C1 segment of cervical spinal cord (tissue), 14 donors: ENCODE measurements around the gene AHDC1.
"Not testable (repeated sequence)": the region's sequence is repeated elsewhere in the genome, so short reads cannot be mapped to it uniquely, and the experiment has no call there.

Source experiments
- DNase-seq, 14 donors: peaks; one replicate each; lab custom pipeline; 2025; lab: John Stamatoyannopoulos, UW

AHDC1 gene

DNA sequence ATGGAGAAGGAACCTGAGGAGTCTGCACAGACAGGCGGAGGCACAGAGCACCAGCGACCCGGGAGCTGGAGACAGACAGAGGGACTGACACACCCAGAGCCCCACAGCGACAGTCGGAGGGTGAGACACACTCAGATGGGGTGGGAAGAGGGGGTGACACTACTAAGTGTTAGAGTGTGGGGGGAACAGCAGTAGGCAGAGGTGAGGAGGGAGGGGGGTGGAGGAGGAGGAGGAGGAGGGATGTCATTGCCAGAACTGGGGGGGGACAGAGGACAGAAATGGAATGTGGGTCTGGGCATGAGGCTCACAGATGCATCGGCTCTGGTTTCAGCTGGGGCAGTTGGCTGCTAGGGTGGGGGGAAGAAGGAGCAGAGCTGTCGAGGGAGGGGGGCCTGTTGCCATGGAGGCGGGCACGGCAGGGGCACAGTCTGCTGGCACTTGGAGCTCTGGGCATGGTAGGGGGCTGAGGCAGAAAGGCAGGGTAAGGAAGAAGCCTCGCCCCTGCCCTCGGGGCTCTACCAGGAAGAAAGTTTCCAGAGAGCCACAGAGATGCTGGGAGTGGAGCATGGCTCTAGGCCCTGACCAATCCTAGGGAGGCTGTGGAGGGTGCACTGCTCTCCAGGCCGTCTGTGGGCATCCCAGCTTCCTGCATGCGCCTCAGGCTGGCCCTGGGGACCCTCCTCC is 37.3 kb downstream of the AHDC1 start:
- peak in 2 of 14 donors; percentile 4 to 46 for DNase-seq

DNA sequence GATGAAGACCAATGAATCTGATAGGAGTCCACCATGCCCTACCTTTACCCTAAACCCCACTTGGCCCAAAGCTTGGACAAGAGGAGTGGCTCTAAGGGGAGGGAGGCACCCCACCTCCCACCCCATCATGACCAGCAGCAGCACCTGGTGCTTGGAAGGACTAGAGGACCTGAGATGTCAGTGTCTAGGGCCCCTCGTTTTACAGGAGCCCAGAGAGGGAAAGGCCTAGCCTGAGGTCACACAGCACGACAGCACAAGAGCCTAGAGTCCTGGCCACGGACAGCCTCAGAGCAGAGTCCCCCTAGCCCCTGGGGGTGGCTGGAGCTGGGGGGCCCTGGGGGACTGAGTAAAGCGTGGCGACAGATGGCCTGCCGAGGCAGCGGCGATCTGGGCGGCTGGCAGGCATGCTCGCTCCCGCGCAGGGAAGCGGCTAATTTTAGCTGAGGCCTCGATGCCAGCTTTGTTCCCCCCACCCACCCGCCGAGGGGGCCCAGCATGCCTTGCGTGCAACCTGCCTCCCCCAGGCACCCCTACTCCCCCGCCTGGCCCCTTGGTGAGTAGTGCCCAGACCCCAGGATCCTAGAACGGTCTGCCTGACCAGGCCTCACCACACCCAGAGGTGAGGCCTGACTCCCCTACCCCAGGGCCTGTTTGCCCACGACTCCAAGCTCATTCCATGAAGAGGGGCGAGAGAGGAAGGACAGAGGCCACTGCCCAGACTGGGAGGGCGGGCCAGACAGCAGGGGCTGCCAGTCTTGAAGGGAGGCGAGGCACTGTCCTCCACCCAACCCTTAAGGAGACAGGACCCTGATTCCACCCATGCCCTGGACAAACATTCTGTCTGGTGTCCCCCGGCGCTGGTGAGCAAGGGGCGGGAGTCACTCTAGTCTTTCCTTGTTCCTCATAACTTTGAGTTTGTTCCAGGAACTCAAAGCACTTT is 39.0 kb downstream of the AHDC1 start:
- DNase-seq: peak in 5 of 14 donors; percentile 23 to 55 (median 47)

DNA sequence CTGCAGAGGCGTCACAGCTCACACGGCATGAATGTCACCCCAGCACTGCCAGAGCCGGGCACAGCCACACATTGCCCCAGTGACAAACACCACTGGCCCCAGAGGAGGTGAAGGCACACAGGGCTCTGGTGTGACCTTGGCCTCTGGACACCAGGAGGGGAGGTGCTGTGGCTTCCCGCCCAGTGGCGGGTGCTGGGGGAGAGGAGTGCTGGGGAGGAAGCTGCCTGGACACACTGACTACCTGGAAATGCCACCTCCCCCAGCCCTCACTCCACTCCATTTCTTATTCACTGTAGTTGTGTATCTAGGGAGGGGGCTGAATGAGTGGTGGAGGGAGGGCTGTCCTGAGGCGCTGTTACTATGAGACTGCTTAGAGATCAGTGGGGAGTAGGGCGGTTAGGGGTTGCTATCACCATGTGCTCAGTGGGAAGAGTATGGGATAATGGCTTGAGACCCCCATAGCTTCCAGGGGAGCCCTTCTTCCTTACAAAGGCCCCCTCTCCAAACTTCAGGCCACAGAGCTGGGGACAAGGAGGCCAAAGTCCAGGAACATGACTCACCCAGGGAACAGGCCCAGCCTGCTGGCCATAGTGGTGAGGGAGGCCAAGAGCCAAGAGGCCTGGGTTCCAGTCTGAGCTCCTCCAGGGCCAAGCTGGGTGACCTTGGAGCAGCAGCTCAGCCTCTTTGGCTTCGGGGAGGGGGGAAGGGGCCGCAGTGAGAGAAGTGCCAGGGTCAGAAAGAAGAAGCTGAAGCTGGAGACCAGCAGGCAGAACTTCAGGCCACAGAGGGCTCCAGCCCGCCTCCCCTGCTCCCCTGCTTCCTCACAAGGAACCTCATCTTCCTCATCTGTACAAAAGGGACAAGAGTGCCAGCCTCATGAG is 40.1 kb downstream of the AHDC1 start:
- peak in 8 of 14 donors; percentile 37 to 81 (median 47) for DNase-seq

DNA sequence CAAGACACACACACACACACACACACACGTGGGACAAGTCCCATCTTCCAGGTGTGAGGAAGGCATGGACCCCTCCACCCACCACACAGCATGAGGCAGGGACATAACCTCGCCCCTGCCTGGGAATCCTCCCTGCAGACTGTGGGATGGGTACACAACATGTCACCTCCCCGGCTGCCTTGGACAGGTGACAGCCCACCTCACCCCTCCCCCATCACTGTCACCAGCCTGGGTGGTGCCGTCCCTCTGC is 40.7 kb downstream of the AHDC1 start:
- no peak for DNase-seq

DNA sequence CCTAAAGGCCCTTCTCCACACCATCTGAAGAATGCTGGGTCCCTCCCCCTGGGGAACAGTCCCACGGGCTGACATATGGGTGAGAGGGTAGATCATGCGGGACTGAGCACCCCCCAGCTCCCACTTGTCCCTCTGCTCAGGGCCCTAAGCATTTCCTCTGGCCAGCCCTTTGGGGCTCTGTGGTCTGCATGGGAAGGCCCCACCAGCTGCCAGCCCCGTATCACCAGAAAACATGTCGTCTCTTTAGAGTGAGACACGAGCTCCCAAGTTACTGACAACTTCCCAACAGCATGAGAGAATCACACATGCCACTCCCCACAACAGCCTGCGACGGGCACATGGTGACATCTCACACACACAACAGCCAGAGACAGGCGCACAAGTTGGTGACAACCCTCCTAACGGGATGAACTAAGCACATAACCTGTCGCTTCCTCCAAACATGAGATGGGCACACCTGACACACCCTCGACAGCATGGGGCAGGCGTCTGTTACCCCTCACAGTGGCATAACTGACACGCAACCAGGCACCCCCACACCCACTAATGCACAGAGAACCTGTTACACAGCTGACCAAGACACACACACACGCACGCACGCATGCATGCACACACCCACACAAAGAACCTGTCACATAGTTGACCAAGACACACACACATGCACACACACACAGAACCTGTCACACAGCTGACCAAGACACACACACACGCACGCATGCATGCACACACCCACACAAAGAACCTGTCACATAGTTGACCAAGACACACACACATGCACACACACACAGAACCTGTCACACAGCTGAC is 41.2 kb downstream of the AHDC1 start:
- DNase-seq: no peak

DNA sequence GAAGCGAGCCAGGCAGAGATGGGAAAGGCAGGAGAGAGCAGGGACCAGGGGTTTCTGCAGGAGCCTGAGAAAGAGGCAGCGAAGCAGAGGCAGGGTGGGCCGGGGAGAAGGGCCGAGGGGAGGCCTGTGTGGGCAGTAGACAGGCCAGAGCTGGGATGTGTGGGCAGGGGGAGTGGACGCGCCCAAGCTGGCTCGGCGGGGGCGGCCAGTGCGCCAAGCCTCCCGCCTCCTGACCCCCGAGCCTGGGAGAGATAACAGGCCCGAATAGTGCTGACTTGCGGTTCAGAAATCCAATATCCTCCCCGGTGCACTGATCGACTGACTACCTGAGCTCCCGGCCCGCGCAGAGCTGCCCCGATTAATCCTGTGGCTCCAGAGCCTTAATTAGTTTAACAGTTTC is 41.9 kb downstream of the AHDC1 start:
- DNase-seq: no peak

DNA sequence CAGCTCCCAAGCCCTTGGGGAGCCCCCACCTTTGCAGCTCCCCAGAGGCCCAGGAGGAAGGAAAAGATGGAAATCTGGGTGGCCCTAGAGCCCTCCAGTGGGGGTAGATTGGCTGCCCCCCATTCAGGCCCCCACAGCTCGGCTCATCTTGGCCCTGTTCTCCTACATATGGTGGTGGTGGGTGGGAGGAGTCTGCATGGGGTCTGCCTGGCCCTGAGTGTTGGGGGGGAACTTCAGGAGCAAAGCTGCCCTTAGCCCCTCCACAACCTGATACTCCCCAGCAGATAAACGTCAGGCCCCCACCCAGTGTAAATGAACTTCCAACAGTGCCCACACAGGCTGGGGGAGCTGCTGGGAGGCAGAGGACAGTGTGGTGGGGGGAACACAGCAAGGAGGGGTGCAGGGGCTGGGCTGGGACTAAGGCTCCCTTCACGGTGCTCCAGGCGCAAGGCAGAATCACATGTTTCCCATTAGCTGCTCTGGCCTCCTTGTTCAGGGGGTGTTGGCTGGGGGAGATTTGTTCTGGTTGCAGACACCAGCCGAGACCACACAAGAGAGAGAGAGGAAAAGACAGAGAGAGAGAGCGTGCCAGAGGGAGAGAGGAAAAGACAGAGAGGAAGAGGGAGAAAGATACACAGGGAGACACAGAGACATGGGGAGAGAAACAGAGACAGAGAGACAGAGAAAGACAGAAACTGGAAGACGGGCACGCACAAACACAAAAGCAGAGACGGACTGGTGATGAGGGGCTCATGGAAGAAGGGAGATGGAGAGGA is 42.6 kb downstream of the AHDC1 start:
- DNase-seq: peak in 4 of 14 donors; percentile 18 to 64 (median 48)

DNA sequence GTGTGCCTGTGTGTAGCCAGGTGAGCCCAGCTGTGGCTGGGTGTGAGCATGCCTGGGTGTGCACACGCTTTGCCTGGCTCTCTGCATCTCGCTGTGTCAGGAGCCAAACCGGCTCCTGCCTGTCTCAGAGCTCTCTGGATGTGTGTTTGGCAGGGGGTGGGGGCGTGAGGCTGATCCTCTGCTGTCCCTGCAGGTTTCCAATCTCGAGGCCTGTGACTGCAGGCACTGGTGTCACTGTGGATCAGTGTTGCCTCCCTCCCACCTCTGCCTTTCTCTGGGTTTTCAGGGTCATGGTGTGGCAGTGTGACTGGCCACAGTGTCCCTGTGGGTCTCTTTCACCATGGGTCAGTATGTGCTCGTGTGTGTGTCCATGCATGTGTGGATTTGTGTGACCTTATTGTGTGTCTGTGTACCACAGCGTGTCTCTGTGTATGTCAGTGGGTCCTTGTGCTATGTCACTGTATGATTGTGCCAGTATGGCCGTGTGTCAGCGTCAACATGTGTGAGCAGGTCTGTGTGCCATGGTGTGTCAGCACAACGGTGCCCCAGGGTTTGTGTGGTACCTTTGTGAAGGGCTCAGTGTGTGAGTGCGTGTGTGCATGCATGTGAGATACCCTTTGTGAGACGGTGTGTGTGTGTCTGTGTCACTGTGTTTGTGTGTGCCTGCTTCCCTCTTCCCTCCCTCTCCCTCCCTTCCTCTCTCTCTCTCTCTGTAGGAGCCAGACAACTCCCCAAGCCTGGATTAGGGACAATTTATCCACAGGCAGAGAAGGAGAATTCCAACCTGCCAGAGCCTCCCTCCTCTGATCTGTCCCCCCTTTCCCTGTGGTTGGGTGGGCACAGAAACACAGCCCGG is 43.4 kb downstream of the AHDC1 start:
- peak in 1 of 14 donors; percentile 50 for DNase-seq

DNA sequence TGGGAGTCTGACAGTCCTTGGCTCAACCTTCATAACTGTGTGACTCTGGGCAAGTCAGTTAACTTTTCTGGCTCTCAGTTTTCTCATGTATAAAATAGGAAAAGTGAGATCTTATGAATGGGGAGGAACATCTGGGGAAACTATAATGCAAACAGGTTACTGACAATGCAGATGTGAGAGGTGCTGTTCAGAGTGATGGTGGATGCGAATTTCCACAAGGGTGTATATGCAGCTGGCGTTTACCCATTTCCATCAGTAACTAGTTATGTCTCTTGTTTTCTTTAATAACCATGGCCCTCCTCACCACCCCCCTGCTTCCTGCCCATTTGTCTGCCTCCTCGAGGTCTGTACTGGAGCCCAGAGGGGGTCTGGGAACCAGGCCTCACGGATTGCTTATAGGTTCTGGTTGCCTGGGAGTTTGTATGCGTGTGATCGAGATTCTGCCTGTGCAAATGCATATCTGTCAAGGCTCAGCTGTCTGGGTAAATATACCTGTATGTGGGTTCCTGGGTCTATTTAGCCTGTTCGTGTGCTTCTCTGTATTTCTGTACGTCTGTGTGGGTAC is 44.4 kb downstream of the AHDC1 start:
- no peak for DNase-seq

DNA sequence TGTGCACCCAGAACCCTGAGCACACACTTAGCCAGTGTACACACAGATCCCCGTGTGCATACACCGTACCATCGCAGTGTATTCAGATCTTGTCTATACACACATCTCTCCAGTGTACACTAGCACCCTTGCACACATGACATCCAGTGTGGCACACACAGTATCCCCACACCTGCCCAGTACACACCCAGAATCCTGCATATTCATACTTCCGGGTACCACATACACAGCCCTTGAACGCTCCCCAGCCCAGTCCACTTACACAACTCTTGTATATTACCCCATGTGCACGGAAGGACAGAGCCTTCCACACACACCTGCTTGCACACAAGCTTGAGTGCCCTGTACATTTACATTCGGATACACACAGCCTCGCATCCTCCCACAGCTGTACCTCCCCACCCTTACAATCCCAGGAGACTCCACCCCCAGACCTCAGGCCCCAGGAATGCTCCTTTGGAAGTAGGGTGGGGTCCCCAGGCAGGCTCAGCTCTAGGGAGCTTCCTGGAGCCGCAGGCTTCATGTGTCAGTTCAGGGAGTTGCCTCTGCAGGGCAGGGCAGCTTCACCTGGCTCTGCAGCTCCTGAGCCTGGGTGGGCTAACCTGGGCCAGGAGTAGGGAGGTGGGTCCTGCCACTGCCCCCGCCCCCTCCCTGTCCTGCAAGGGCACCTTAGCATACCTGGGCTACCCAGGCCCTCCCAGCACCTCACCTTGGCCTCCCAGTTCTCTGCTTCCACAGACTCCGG is 46.2 kb downstream of the AHDC1 start:
- DNase-seq: no peak

DNA sequence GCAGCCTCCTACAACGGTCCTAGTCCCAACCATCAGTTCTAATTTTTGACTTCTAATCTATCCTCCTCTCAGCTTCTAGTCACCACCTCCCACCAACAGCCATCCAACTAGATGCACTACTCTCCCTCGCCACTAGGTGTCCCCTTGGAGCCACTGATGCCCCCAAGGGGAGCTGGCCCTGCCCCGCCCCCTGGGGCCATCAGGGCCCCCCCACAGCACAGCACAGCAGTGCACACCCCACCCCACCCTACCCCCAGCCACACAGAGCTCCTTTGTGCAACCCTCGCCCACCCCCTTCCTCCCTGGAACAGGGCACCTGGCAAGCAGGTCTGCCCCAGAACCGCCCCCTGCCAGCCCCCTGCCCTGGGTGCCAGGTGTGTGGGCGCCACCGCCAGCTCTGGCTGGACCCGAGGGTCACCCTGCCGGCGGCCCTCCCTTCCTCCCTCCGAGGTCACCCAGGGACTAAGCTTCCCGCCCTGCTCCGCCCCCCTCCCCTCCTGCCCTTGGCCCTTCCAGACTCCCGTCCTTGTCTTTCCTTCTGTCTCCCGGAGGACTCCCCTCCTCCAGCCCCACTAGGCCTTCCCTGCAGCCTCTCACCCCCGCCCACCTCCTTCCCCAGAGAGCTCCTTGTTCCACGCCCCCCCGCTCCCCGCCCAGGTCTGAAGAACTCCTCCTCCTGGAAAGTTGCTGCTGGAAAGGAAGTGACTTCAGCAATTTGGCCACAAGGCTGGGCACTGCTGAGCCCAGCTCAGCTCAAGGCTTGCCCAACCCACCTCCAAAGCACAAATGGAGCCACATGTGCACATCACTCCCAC is 47.0 kb downstream of the AHDC1 start:
- peak in 12 of 14 donors; percentile 31 to 84 (median 62) for DNase-seq

DNA sequence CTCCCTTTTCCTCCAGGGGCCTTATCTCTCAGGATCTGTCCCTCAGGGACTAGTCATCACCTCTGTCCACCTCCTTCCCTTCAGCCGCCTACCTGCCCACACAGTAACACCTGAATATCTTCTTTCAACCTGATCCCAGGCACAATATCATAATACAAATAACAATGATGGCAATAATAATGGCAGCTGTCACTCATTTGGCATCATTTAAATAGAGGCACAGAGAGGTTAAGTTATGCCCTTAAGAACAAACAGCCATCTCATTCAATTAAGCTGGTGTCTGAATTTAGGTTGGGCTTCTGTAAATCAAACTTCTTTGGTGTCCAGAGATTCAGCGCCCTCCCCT is 47.5 kb downstream of the AHDC1 start:
- DNase-seq: no peak

DNA sequence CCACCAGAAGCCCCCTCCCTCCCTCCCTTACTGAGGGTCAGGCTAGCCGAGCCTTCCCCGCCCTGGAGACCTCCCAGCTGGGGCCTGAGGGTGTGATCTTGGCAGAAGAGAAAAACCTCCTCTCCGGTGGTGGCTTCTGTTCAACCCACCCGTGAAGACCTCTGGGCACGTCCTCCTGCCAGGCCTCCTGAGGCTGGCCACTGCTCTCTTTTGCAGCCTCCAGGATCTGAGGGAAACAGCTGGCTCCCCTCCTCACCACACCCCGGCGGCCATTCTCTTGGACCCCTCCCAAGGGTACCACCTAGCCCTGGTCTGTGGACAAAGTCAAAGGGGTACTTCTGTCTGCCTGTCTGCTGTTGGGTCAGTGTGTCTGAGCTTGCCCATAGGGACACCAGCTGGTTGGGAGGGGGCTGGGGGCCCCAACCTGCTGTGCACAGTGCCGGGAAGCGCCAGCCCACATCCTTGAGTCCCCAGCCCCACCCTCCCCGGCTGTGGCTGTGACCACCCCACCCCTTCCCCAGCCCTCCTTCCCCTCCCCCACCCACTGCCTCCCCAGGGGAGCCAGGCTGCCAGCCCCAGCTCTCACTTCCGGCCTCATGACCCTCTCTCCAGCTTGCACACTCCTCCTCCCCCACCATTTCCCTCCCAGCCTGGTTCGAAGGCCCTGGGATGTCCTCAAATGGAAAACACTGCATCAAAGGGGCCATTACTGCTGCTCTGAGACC is 48.1 kb downstream of the AHDC1 start:
- DNase-seq: peak in 1 of 14 donors; percentile 28

DNA sequence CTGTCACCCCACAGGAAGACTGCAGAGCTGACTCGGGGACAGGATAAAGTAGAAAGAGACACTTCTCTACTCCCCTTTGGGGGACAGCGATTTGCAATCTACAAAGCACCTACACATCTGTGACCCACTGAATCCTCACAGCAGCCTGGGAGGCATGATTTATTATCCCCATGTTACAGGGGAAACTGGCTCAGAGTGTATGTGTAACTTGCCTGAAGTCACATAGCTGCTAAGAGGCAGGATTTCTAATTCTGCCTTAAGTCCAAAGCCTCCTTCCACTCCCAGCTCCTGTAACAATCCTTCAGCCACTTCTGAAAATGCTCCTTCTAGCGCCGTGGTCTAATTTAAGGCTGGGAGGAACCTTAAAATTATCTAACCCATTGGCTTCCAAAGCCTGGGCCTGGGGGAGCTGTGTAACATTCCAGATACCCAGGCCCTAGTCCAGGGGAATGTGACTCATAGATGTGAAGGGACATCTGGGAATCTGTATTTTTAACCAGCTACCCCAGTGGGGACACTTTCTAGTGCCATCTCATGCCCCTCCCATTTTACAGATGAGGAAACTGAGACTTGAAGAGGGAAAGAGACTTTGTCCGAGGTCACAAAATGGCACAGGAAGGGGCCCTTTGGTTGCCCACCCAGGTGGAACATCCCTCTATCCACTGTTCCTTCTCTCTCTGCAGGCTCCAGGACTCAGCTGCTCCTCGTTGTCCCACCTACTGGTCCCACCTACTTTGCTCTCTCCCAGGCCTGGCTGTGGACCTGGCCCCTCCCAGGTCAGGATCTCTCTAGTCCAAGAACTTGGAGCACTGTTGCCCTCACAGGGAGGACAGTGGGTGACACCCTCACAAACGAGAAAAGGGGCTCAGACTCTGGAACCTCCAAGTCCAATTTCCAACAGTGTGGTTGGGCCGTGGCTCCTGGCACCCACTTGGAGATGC is 48.9 kb downstream of the AHDC1 start:
- DNase-seq: no peak

DNA sequence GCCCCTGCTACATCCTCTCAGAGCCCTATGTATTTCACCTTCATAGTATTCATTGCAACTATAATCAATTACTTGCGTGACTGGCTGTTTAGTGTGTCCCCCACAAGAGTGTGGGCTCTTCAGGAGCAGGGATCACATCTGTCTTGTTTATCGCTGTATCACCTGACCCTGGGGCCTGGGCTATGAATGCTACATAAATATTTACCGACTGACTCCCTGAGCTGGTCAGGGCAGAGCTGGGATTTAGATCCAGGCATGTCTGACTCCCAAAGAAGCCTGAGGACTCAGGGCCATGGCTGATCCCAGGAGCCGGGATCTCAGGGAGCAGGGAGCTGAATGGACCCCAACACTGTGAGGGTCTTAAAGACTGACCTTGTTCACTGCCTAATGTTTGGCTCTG is 49.7 kb downstream of the AHDC1 start:
- no peak for DNase-seq

DNA sequence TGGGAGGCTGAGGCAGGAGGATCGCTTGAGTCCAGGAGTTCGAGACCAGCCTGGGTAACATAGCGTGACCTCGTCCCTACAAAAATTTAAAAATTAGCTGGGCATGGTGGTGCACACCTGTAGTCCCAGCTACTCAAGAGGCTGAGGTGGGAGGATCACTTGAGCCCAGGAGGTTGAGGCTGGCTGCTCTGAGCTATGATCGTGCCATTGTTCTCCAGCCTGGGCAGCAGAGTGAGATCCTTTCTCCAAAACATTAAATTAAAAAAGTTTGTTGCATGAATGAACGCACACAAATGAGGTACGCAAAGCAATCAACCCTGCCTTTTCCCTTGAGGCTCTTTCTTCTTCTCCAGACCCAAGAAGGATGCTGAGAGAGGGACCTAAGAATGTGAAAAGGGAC is 50.1 kb downstream of the AHDC1 start:
- DNase-seq: not testable (repeated sequence)
